Measurements from ENCODE around the gene KCNN1. TPM values are rescaled to one million over a fixed set of nuclear protein-coding genes. Genes with fewer than 3 reads are reported as not detected.
A peak's percentile ranks its signal among the peaks of the same experiment; 100 is the strongest.
"Not testable (repeated sequence)": the region's sequence is repeated elsewhere in the genome, so short reads cannot be mapped to it uniquely, and the experiment has no call there.

KCNN1 gene
- total RNA-seq (2014; rRNA removed; shearing (Covaris generic)) = 12.4 and 29.8 TPM in 2 replicates
- polyA plus RNA-seq (2016; fragmentation: Nextera tagmentation; extraction: Ambion mirVana) = 2.2 and 3.3 TPM in 2 replicates
- long read RNA-seq, partial matches to known transcripts = 1 of 2 reads
- long read RNA-seq, other reads (novel, unspliced or antisense) = 1 of 2 reads

DNA sequence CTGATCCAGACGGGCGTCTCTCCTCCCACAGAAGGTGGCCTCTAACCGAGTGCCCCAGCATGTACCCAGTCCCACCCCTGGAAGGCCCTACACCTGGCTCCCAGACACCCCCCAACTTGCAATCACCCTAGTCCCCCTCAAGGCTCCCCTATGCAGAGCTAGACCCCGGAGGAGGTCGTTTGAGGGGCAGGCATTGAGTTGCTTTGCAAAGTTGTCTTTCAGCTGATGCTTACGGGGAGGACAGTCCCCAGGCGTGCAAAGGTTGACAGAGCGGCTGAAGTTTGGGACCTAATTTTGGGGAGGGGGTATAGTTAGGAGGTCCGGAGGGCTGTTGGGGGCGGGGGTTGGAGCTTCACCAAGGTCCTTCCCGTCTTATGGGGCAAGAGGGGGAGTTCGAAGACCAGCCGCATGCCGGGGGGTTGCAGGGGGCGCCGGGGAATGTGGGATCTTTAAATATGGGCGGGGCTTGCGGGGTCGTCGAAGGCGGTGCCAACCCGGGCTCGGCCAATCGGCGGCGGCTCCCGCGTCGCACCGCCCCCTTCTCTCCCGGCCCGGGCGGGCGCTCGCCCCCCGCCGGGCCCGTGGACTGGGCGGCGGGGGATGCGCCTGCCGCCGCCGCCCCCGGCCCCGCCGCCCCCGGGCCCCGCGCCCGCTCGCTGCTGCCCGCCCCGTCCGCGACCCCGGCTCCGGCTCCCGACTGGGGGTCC is at the start of gene KCNN1:
Gene KCNN1, plus strand, starts transcription at position 558 of the 707 bp plus-strand sequence. CDS start 6,782 bp downstream, outside the sequence.
- no peak within 1 kb of the TSS for H3K27ac ChIP-seq (ENCODE audit: low read depth)
- H3K4me2 ChIP-seq = peak within 1 kb of the TSS; percentile 89
- DNase-seq (ENCODE audit: low spot score) (peak; percentile 85), ATAC-seq (peak; percentile 57)
- H3K27me3 Mint-ChIP-seq (ENCODE audit: insufficient read depth, low read depth, poor library complexity) = peaks cover 21% of the 10 kb centered on the region
- no peak within 1 kb of the TSS for H3K27ac Mint-ChIP-seq
- H2AFZ ChIP-seq = peak within 1 kb of the TSS; percentile 87
- peaks cover 10% of the 10 kb centered on the region; the same call in 1 of the 2 replicates for H3K4me1 ChIP-seq (ENCODE audit: insufficient read depth)
- H3K4me3 ChIP-seq = peak within 1 kb of the TSS; percentile 83
- H3K4me1 Mint-ChIP-seq = peaks cover 16% of the 10 kb centered on the region
- H3K9me2 ChIP-seq (ENCODE audit: insufficient read depth) = no peaks in the 10 kb centered on the region
- peak within 1 kb of the TSS; percentile 84 for H3K4me3 Mint-ChIP-seq
- TF ChIP-seq POLR2AphosphoS5 (IDR thresholded peaks at IDR 0.05; ENCODE audit: low read depth) = peak; percentile 42; the same call in 1 of the 2 replicates
- TF ChIP-seq, protein P1, sequence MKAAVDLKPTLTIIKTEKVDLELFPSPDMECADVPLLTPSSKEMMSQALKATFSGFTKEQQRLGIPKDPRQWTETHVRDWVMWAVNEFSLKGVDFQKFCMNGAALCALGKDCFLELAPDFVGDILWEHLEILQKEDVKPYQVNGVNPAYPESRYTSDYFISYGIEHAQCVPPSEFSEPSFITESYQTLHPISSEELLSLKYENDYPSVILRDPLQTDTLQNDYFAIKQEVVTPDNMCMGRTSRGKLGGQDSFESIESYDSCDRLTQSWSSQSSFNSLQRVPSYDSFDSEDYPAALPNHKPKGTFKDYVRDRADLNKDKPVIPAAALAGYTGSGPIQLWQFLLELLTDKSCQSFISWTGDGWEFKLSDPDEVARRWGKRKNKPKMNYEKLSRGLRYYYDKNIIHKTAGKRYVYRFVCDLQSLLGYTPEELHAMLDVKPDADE (IDR thresholded peaks at IDR 0.05) = no peak
- H3K36me3 Mint-ChIP-seq (ENCODE audit: low read depth) = no peaks in the 10 kb centered on the region
- no peaks in the 10 kb centered on the region for H3K79me2 ChIP-seq (replicated peaks; ENCODE audit: insufficient read depth)
- no peaks in the 10 kb centered on the region; the same call in 2 of the 3 replicates for H3K9me3 Mint-ChIP-seq
- H3K36me3 ChIP-seq (ENCODE audit: insufficient read depth) = no peaks in the 10 kb centered on the region
- peaks cover 5% of the 10 kb centered on the region; the same call in 1 of the 2 replicates for H3F3A ChIP-seq (replicated peaks; ENCODE audit: low read depth)
- H4K20me1 ChIP-seq (replicated peaks; ENCODE audit: insufficient read depth) = no peaks in the 10 kb centered on the region; the same call in 1 of the 2 replicates
- H3K27me3 ChIP-seq (ENCODE audit: insufficient read depth) = peaks cover 13% of the 10 kb centered on the region; the same call in 1 of the 2 replicates

- H3K4me3 ChIP-seq; H2AFZ ChIP-seq; DNase-seq (ENCODE audit: low spot score); H3K27ac Mint-ChIP-seq; H3K27ac ChIP-seq (ENCODE audit: low read depth); H3F3A ChIP-seq (replicated peaks; ENCODE audit: low read depth); H3K79me2 ChIP-seq (replicated peaks; ENCODE audit: insufficient read depth); H3K27me3 Mint-ChIP-seq (ENCODE audit: insufficient read depth, low read depth, poor library complexity); H4K20me1 ChIP-seq (replicated peaks; ENCODE audit: insufficient read depth); H3K4me2 ChIP-seq; H3K9me2 ChIP-seq (ENCODE audit: insufficient read depth); H3K36me3 ChIP-seq (ENCODE audit: insufficient read depth); H3K4me3 Mint-ChIP-seq; ATAC-seq; H3K36me3 Mint-ChIP-seq (ENCODE audit: low read depth); H3K4me1 ChIP-seq (ENCODE audit: insufficient read depth); H3K27me3 ChIP-seq (ENCODE audit: insufficient read depth); H3K4me1 Mint-ChIP-seq: not testable (repeated sequence)
- H3K9me3 Mint-ChIP-seq = peaks cover 57% of the 10 kb centered on the region
These were observed 48.8 kb upstream of the KCNN1 start for GRCh38 chr19:17918151-17918550.

GRCh38 chr19:17919122-17919521 is 47.8 kb upstream of the KCNN1 start:
- H3K27ac ChIP-seq (ENCODE audit: low read depth); H3K36me3 ChIP-seq (ENCODE audit: insufficient read depth); H3K27ac Mint-ChIP-seq; H3K4me3 ChIP-seq; H3K4me2 ChIP-seq; H4K20me1 ChIP-seq (replicated peaks; ENCODE audit: insufficient read depth); H2AFZ ChIP-seq; H3K9me2 ChIP-seq (ENCODE audit: insufficient read depth); H3K27me3 ChIP-seq (ENCODE audit: insufficient read depth); H3K27me3 Mint-ChIP-seq (ENCODE audit: insufficient read depth, low read depth, poor library complexity); H3F3A ChIP-seq (replicated peaks; ENCODE audit: low read depth); H3K36me3 Mint-ChIP-seq (ENCODE audit: low read depth); DNase-seq (ENCODE audit: low spot score); H3K4me1 Mint-ChIP-seq; H3K4me3 Mint-ChIP-seq; ATAC-seq; H3K4me1 ChIP-seq (ENCODE audit: insufficient read depth); H3K79me2 ChIP-seq (replicated peaks; ENCODE audit: insufficient read depth): not testable (repeated sequence)
- peaks cover 48% of the 10 kb centered on the region for H3K9me3 Mint-ChIP-seq
